Upper lobe of left lung (tissue), 4 donors: ENCODE data around the gene RBBP8NL.

ENCODE experiments used
- EP300 ChIP-seq, 4 donors: sonication (generic); formaldehyde crosslinking; IDR thresholded peaks; one replicate each; pipeline ENCODE4 v1.5.1; 2017; ENCODE audit warnings: antibody characterized with exemption in 4 of 4, control low read depth in 2 of 4
- TF ChIP-seq, protein P1 (sequence below), 6 experiments: fragments of 450-650 bp in 4 of 6; fragments of 200-600 bp in 2 of 6; sonication (generic) in 2 of 6; IDR thresholded peaks; one replicate each; pipeline ENCODE4 v1.5.1; 2016 to 2019; ENCODE audit warnings: antibody characterized with exemption in 6 of 6

GRCh38 chr20:62474604-62475026, 47.3 kb upstream of the RBBP8NL start:
- TF ChIP-seq, protein P1, sequence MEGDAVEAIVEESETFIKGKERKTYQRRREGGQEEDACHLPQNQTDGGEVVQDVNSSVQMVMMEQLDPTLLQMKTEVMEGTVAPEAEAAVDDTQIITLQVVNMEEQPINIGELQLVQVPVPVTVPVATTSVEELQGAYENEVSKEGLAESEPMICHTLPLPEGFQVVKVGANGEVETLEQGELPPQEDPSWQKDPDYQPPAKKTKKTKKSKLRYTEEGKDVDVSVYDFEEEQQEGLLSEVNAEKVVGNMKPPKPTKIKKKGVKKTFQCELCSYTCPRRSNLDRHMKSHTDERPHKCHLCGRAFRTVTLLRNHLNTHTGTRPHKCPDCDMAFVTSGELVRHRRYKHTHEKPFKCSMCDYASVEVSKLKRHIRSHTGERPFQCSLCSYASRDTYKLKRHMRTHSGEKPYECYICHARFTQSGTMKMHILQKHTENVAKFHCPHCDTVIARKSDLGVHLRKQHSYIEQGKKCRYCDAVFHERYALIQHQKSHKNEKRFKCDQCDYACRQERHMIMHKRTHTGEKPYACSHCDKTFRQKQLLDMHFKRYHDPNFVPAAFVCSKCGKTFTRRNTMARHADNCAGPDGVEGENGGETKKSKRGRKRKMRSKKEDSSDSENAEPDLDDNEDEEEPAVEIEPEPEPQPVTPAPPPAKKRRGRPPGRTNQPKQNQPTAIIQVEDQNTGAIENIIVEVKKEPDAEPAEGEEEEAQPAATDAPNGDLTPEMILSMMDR (IDR thresholded peaks at IDR 0.05): no peak
- TF ChIP-seq EP300 (IDR thresholded peaks at IDR 0.05): no peak
